LNCaP clone FGC (cell line): Measurements from ENCODE around the gene DDOST.

Experiments used
- DNase-seq: peaks from one replicate; pipeline ENCODE4 v3.0.0-alpha.2; 2011; ENCODE audit warnings: low read depth
- H3K4me3 ChIP-seq: 2 replicates; pipeline ENCODE4 v1.5.1; 2011; ENCODE audit warnings: mild to moderate bottlenecking, low read depth, low read length, control low read depth
- TF ChIP-seq, protein P1 (sequence below): IDR thresholded peaks from 2 replicates; pipeline ENCODE4 v1.5.1; 2012; ENCODE audit warnings: mild to moderate bottlenecking; ENCODE audit not compliant: control insufficient read depth, insufficient read depth; ENCODE audit errors: extremely low read depth

DDOST gene

DNA sequence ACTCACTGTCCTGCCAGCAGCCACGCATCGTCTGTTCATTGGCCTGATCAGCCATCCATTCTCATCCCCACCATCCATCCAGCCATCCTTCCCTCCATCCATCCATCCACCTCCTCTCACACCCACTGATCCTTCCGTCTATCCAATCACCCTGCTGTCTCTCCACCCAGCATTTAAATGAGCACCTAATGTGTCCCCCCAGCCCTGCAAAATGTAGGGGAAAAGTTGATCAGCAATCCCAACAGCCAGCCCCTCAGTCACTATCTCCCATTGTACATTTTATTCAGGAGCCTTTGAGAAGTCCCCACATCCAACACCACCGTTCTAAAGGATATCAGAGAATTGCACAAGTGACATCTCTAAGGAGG is 11.1 kb upstream of the DDOST start:
- TF ChIP-seq, protein P1, sequence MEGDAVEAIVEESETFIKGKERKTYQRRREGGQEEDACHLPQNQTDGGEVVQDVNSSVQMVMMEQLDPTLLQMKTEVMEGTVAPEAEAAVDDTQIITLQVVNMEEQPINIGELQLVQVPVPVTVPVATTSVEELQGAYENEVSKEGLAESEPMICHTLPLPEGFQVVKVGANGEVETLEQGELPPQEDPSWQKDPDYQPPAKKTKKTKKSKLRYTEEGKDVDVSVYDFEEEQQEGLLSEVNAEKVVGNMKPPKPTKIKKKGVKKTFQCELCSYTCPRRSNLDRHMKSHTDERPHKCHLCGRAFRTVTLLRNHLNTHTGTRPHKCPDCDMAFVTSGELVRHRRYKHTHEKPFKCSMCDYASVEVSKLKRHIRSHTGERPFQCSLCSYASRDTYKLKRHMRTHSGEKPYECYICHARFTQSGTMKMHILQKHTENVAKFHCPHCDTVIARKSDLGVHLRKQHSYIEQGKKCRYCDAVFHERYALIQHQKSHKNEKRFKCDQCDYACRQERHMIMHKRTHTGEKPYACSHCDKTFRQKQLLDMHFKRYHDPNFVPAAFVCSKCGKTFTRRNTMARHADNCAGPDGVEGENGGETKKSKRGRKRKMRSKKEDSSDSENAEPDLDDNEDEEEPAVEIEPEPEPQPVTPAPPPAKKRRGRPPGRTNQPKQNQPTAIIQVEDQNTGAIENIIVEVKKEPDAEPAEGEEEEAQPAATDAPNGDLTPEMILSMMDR = no peak
- DNase-seq = no peak
- H3K4me3 ChIP-seq = no peak overlapping the region

DNA sequence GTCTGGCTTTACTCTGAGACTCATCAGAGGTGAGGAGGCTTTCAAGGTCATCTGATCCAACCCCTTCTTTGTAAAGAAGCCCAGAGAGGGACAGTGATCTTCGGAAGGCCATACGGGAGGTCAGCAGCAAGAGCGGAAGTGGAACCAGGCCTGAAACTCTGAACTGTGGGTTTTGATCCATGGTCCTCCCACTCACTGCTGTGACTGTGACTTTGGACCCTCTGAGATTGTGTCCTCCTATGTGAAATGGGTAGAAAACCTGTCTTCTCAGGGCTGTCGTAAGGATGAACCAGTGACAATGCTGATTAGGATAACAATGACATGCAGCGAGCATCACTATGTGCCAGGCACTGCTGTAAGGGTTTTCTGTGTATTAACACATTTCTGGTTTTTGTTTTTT is 9.8 kb upstream of the DDOST start:
- H3K4me3 ChIP-seq = no peak overlapping the region
- TF ChIP-seq, protein P1 = no peak
- DNase-seq = no peak

DNA sequence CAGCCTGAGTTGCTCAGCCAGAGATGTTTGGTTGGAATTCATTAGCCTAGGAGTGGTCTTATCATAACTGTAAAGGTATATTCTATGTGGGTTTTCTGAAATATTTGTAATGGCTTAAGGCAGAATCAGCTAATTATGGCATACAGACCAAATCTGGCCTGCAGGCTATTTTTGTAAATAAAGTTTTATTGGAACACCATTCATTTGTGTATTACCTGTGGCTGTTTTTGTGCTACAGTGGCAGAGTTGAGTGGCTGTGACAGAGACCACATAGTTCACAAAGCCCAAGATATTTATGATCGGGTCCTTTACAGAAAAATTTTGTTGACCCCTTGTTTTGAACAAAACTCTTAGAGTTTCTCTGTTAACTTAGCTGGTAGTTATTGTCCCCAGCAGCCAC is 7.4 kb upstream of the DDOST start:
- TF ChIP-seq, protein P1 = no peak
- no peak for DNase-seq
- H3K4me3 ChIP-seq = no peak overlapping the region

DNA sequence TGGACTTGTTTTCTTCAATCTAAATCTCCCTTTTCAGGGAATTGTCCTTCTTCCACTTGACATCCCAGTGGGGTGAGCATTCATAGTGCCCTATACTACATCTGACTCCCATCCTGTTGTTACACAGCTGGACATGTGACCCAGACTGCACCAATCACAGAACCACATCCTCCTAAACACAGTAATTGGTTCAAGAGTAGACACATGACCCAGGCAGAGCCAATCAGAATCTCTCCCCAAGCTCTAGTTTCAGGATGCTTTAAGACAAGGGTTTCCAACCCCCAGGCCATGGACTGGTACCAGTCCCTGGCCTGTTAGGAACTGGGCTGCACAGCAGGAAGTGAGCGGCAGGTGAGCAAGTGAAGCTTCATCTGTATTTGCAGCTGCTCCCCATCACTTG is 5.6 kb upstream of the DDOST start:
- H3K4me3 ChIP-seq = no peak overlapping the region
- no peak for DNase-seq
- TF ChIP-seq, protein P1 = no peak

DNA sequence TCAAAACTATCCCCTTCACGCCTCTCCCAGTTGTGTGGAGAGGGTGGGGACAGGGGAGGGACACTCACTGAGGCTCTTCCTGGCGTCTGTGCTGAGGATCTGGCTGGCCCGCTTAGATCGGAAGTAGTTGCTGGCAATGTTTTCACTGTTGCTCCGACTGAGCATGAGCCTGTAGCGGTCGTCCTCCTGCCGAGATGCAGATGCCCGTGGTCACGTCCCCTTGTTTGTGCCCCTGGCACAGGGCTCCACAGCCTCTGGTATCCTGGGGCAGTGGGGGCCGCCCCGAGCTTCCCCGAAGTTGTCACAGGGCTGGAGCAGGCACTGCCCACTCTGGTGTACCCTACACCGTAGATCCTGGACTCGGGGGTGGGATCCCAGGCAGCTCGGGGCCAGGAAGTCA is 5.0 kb upstream of the DDOST start:
- no peak for DNase-seq
- H3K4me3 ChIP-seq = no peak overlapping the region
- TF ChIP-seq, protein P1 = no peak

DNA sequence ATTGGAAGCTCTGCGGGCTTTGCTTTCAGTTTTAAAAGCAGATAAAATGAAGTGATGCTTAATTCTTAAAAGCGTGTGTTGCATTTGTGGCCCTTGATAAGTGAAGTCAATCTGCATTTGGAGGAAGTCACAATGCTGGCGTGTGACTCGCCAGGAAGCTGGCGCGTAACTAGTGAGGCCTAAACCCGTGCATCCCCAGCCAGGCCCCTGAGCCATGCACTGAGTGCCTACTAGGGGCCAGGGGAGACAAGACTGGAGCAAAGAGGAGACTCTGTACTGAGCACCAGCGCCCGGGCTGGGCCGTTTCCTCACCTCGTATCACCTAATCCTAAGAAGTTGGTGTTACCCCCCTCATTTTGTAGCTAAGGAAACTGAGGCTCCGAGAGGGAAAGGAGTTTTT is 4.6 kb upstream of the DDOST start:
- no peak overlapping the region for H3K4me3 ChIP-seq
- TF ChIP-seq, protein P1 = no peak
- DNase-seq = no peak

DNA sequence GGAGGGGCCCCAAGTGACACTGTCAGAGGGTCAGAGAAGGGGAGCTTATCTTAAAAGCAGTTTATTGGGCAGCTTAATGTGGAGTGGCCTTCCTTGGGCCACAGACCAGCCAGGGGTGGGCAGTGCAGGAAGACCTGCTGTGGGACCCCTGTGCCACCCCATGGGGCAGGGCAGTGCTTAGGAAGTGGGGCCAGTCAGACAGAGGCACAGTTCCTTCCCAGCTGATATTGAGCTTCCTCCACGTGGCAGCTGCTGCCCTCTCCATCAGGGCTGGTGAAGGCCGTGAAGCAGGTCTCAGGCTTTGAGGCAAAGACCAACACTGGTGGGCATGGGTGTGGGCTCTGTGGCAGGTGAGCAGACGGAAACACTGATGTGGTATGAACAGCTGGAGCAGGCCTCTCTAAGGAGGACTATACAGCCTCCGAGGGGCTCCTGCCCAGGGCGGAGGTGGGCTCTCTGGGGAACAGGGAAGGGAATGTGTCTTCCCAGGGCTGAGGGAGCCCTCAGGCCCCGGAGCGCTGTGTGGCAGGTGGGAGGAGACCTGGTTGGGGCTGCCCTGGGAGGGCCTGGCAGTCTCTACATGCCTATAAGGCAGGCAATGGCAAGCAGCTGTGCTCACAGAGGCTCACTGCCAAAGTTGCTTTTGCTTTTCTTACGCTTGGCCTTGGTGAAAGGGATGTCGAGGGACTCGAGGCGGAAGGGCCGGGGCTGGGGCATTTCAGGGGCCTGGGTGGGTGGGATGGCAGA is 3.0 kb upstream of the DDOST start:
- DNase-seq = no peak
- TF ChIP-seq, protein P1 = no peak
- H3K4me3 ChIP-seq = no peak overlapping the region
